ENCODE data around the gene VAV2.

The VAV2 gene

DNA sequence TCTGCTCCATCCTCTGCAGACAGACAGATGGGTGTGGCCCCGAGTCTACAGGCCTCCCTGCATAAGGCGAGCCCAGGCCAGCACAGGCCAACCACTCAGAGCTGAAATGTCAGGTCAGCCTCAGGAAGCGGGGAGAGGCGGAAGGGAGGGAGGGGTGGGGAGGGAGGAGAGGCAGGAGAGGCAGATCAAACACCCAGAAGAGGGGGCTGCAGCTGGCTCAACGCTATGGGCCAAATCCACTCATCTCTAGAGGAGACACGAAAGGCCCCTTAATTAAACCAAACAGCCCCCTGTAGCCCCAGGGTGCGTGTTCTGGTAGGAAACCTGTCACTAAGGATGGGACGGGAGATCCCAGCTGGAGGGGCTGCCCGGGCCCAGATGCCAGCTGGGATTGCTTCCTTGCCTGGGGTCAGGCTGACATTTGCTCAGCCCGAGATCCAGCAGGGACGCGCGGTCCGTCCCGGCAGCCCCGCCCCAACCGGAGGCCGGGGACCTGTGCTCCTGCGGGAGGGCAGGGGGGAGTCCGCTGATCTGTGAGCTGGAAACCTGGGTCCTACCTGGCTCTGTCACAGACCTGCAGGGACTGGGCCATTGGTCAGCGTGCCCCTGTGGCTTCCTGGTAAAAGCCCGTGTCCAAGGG is 156.7 kb downstream of the VAV2 start:
- DNase-seq (ENCODE audit: low spot score): no peak

GRCh38 chr9:133834080-133834976 is 157.8 kb downstream of the VAV2 start:
- DNase-seq (ENCODE audit: low spot score): no peak

- no peak for DNase-seq (ENCODE audit: low spot score)
Measured at GRCh38 chr9:133833388-133834025, 158.6 kb downstream of the VAV2 start.

DNA sequence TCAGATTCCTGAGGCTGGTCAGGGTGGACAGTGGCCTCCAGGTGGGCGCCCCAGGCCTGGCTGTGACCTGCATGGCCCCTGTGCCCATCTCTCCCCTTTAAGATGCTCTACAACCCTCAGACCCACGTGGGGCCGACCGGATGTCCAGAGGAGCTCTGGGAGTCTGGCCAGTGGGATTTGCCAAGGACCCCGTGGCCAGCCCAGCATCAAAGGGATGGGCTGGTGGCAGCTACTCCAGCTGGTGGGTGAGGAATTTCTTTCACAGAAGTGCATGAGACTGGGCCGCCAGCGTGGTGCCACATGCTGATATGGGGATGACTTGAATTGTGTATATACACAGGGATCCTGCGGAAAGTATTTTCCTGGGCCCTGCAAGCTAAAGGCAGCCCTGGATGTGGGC is 159.2 kb downstream of the VAV2 start:
- DNase-seq (ENCODE audit: low spot score): peak; percentile 25

GRCh38 chr9:133830711-133831110 is 161.4 kb downstream of the VAV2 start:
- no peak for DNase-seq (ENCODE audit: low spot score)

- no peak for DNase-seq (ENCODE audit: low spot score)
Measured at GRCh38 chr9:133830310-133830709, 161.8 kb downstream of the VAV2 start.

- DNase-seq (ENCODE audit: low spot score): no peak
Measured at GRCh38 chr9:133828338-133828997, 163.7 kb downstream of the VAV2 start.

- DNase-seq (ENCODE audit: low spot score): no peak
Measured at GRCh38 chr9:133826289-133827085, 165.6 kb downstream of the VAV2 start.

DNA sequence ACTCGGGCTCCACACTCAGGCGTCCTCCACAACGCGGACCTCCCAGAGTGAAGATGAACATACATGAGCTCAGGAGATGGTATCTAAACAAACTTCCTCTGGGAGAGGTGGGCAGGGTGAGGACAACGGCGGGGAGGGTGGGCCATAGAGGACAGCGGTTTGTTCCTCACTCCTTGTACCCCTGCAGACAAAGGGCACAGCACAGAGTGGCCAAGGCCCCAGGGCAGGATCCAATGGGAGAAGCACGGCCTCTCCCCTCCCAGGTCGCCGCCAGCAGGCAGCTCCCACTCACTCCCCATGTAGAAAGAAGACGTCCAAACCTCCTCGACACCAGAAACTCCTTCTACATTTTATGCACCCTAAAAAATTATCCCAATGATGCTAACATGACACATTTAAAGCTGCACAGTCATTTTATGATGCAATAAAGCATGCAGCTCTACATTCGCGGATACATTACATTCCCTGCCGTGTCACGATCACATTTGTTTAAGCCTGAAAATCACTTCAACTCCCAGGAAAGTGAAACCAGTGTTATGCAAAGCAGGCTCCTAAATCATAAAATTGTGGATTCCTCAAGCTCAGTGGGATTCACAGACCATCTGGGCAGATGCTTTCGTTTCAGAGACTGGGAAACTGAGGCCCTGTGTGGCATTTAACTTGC is 166.4 kb downstream of the VAV2 start:
- no peak for DNase-seq (ENCODE audit: low spot score)

GRCh38 chr9:133824802-133825186 is 167.3 kb downstream of the VAV2 start:
- no peak for DNase-seq (ENCODE audit: low spot score)

GRCh38 chr9:133824106-133824801 is 167.9 kb downstream of the VAV2 start:
- no peak for DNase-seq (ENCODE audit: low spot score)

GRCh38 chr9:133823189-133824105 is 168.7 kb downstream of the VAV2 start:
- DNase-seq (ENCODE audit: low spot score): no peak

DNA sequence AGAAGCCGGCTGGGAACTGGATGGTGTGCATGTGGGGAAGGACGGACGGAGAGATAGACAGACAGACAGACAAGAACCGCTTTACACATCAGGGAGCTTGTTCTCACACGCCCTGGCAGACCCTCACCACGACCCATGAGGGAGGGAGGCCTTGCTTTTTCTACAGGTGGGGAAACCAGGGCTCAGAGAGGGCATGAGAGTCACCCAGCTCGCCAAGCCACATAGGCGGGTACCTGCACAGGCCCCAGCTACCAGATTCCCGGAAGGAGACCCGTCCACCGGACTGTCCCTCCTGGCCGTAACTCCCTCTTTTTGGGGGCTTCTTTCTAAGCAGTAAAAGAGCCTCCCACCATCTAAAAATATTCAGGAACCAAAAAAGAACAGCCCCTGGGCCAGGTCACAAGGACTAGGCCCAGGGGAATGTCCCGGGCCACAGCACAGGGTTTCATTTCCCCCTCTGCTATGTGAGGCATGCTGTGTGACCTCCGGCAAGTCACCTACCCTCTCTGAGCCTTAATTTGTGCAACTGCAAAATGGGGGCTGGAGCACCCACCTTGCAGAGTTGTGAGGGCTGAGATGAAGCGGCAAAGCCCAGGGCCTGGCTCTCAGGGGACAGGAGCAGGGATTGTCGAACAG is 169.6 kb downstream of the VAV2 start:
- no peak for DNase-seq (ENCODE audit: low spot score)

DNA sequence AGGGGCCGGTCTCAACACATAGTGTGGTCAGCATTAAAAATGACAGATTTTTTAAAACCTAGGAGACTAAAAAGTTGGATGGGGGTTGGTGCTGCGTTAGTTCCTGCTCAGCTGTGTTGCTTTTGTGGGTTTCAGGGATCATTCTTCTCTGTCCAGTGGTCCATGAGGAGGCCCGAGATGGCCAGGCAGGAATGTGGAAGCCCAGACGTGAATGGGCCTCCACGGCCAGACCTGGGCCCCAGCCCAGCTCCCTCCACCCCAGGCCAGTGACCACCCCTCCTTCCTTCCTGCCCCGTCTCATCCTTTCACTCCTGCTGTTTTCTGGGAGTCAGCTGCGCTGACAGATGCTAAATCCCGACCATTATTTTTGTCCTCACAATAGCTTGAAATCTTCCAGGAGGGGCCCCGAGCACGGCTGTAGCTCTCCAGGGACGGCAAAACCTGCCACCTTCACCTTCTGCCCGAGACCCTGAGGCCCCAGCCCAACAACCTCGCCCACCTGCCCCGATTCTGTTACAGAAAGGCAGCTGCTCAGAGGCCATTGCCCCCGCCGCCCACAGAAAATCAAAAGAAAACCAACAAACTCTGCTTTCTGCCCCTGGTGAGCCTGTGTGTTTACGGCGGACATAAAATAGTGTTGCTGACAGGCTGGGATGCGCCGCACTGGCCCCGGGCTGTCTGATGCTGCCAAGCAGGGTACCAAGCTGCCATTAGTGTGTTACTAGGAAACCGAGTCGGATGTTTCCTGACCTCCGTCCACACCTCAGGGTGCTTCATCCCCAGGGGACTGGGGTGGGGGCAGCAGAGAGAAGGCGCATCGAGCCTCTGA is 170.3 kb downstream of the VAV2 start:
- no peak for DNase-seq (ENCODE audit: low spot score)

- no peak for DNase-seq (ENCODE audit: low spot score)
Measured at GRCh38 chr9:133819923-133820322, 172.2 kb downstream of the VAV2 start.

DNA sequence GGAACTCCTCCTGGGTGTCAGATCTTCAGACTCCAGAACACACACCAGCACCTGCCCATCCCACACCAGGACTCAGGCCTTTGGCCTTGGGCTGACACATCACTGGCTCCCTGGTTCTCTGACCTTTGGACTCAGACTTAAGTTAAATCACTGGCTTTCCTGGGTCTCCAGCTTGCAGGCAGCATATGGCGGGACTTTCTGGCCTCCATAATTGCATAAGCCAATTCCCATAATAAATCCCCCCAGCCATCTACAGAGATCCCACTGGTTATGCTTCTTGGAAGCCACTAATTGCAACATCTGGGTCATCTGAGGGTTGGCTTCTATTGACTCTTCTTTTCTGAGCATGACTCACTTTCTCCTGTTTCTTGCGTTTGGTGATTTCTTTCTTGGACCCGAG is 173.7 kb downstream of the VAV2 start:
- no peak for DNase-seq (ENCODE audit: low spot score)

DNA sequence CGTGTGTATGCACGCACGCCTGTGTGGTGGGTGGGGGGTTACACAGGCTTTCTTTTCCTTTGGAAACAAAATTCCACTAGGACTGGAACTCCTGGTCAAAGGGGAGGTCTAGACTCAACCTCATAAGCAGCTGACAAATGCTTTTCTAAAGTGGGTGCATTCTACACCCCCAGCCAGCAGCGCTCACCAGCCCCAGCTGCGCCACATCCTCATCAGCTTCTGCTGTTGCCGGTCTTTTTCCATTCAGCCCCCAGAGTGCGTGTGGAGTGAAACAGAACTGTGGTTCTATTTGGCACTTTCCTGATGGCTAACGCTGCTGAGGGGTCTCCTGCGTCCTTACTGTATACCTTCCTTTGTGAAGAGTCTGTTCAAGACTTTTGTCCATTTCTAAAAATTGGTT is 176.3 kb downstream of the VAV2 start:
- no peak for DNase-seq (ENCODE audit: low spot score)
